GM19193 (cell line): ENCODE measurements around the gene KCNK5.

Experiments
- POLR2A ChIP-seq: IDR thresholded peaks from 4 replicates; pipeline ENCODE4 v1.6.1; 2011; ENCODE audit not compliant: insufficient read depth, insufficient read length; ENCODE audit errors: extremely low read depth

Gene KCNK5

DNA sequence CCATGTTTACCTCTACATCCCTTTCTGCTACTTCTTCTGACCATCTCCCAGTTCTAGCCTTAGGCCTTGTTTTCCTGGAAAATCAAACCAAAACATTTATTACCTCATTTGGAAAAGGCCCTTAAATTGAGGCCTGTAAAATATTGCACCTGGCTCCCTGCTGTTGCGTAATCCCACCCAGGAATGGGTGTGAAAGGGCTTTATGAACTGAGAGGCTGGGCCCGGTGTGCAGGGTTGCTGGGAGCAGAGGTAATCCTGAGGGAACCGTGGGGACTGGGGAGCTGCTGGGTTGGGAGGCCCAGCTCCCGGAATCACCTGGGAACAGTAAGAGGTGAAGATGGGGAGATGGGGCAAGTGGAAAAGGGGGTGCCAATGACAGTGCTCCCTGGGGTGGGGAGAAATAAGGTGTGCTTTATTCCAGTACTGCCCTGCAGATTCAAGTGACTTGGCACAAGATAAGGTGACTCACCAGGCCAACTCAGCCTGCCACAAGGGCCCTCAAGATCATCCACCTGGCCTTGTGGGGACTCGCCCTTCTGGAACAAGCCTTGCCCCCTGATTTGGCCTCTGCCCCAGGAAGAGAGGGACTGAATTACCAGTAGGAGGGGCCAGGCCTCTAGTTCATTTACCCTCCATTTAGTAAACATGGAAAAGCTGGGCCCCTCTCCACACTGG lies 44.2 kb downstream of the KCNK5 start:
- TF ChIP-seq POLR2A, result no peak

DNA sequence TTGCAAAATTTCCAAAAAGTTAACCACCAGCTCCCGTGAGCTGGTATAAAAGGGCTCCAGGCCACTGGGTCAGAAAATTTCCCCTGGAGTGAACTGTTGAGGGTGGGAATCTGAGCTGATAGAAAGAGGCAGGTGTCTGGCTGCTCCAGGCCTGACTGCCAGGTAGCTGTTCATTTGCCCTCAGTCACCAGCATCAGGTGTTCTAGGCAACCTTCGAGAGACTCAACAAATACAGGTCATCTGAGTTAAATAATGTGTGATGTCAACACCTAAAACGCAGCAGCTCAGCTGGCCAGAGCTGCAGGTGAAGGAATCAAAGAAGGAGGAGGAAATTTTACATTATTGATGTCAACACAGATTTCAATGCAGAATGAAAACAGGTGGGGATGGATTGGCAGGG lies 46.7 kb downstream of the KCNK5 start:
- TF ChIP-seq POLR2A, result no peak

DNA sequence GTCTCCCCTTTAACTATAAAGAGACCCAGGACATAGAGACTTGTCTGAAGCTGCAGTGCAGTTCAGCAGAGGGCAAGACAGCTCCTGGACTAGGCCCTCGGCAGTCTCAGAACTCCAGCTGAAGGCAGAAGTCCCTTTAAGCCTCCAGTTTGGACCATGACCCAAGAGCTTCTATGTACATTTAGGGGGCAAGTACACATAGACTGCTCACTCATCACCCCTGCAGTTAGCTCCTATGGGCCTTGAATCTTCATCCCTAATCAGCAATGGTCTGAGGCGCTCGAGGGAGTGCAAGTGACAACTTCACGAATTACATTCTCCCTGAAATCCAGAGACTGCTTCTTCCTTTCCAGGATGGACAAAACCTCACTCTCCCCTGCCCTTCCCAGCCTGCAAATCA lies 47.4 kb downstream of the KCNK5 start:
- TF ChIP-seq POLR2A, result no peak

DNA sequence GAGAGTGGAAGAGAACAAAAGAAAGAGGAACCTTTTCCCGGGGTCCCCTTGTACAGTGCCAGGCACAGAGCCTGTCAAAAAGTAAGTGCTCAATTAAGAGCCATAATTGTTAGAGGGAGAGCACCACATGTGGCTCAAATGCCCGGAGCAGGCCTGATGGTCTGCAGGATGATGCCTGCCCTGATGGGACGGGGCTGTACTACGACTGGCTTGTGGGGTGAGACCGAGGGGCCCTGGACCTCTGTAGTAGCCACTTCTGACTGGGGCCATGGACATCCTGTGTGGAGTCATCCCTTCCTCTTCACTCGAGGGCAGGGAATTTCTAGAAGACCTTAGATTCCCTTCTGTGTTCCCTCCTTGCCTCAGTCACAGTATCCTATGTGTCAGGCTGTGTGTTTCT lies 47.9 kb downstream of the KCNK5 start:
- no peak for TF ChIP-seq POLR2A

DNA sequence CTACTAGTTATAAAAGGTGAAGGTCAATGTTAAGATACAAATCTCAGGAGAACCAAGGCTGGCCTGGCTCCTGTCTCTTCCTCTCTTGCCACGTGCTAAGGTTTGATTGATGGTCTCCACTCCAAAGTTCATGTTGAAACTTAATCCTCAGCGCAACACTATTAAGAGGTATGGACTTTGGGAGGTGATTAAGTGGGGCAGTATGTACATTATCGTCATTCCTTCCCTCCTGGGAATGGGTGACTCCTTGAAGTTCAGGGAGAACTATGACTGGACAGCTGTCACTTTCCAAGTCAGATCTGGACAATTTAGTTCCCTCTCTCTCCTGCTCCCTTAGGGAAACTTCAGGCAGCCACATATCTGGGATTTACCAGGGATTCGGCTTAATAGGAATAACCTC lies 50.5 kb downstream of the KCNK5 start:
- no peak for TF ChIP-seq POLR2A

DNA sequence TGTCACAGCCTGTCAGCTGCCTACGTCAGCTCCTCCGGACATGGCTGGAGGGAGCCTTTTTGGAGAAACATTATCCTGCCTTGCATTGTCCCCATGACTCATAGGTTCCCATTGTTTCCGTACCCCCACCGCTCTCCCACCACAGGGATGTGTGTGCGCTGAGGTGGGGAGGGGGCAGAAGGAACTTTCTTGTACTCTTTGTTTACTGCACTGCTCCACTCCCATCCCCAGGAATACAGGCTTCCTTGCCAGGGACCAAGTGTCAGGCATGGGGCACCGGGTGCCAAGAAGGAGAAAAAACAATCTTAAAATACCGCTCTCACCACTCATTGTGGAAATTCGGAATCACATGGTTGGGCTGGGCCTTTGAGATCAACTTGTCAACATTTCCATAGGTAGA lies 51.0 kb downstream of the KCNK5 start:
- TF ChIP-seq POLR2A, result no peak

DNA sequence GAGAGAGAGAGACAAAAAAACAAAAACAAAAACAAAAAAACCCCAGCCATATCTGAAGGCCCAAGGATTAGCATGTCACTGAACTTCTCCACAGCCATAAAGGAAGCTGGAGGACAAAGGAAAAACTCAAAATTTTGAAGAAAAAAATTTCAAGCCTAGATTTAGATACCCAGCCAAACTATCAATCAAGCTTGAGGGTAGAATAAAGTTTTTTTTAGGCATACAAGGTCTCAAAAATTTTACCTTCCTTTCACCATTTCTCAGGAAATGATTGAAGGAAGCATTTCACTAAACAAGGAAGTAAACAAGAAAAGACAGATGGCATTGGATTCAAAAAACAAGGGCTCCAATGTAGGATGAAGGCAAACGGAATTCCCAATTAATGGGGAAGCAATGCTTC lies 52.1 kb downstream of the KCNK5 start:
- TF ChIP-seq POLR2A, result no peak

DNA sequence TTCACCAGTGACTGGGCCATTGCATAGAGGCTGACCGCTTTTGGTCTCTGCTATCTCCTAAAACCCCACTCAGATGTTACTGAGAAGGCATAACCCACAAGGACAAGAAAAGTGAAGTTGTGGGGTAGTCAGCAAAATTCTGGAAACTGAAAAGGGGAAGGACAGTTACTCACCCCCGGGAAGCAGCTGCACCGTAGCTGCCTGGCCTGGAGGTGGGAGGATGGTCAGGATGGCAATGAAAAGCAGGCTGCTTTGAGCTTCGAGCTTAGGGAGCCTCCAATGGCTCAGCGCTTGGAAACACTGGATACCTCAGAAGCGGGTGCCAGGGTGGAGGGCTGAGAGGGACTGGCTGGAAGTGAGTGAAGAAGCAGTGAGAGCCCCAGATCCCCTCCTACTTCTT lies 56.0 kb downstream of the KCNK5 start:
- no peak for TF ChIP-seq POLR2A

DNA sequence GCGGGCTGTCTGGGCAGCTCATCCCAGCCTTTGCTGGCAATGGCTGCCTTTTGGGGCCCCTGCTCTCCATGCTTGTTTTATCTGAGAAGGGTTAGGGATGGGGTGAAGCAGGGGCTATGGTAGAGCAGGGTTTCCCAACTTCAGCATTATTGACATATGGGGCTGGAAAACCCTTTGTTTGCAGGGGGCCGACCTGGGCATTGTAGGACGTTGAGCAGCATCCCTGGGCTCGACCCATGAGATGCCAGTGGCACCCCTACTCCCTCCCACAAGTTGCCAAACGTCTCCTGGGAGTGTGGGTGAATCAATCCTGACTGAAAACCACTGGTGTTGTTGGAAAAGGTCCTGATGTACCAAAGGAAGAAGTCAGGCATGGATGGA lies 56.9 kb downstream of the KCNK5 start:
- TF ChIP-seq POLR2A, result no peak

DNA sequence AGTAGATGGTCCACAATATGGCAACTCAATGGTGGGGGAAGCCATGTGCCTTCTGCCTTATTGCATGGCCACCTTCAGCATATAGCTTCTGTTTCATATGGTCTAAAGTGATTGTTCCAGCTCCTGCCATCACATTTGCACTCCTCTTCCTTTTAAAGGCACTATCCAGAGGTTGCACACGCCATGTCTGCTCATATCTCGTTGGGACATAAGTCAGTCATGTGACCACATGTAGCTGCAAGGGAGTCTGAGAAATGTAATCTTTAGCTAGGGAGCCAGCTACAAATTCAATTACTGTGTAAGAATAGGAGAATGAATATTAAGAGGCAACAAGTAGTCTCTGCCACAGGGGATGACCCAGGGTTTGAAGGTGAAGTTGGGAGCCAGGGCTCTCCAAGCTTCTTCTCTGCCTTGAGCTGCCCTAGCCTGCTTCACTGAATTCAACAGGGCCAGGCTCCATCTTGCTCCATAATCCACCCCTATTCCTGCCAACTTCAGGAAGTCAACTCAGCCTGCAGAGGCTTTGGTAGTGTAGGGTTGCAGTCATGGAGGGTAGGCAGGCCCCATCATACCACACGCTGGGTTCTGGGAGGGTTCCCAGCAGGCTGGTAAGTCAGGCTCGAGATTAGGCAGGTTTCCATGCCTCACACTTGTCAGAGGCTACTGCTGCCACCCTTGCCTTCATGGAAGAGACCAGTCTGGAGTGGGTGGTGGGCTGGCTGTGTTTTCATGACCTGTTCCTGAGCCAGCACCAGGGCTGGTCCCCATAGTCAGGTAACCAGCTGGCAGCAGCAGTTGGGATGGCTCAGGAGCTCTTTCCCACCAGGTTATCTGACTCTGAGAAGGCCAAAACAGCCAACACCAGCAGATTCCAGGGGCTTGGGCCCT lies 57.5 kb downstream of the KCNK5 start:
- no peak for TF ChIP-seq POLR2A

DNA sequence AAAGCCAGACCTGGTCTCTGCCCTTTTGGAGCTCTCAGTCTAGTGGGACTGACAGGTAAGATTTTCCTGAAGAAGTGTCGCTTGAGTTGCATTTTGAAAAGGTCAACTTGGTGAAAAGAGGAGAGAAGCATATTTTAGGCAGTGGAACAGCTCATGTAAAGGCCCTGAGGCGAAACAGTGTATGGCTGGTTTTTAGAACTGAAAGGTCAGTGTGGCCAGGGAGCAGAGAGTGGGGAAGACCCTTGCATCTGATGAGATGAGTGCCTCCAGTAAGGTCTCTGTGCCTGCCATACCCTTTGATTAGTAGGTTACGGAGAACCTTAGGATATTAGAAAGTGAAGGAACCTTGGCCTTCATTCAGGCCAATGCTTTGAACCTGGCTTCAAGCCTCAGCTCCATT lies 58.4 kb downstream of the KCNK5 start:
- no peak for TF ChIP-seq POLR2A

DNA sequence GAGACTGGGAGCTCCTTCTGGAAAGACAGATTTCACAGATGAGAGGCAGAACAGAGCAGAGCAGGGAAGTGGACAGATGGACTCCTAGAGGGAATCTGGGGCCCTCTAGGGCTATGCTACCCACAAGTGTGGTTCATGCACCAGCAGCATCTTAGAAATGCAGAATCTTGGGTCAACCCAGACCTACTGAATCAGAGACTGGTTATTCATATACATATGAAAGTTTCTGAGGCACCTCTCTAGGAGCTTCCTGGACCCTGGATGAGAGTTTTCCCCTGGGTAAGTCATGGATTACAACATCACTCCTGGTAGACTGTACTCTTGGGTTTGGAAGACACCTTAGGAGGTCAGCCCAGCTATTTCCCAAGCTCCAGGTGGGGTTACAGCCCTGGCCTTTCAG lies 58.9 kb downstream of the KCNK5 start:
- no peak for TF ChIP-seq POLR2A

DNA sequence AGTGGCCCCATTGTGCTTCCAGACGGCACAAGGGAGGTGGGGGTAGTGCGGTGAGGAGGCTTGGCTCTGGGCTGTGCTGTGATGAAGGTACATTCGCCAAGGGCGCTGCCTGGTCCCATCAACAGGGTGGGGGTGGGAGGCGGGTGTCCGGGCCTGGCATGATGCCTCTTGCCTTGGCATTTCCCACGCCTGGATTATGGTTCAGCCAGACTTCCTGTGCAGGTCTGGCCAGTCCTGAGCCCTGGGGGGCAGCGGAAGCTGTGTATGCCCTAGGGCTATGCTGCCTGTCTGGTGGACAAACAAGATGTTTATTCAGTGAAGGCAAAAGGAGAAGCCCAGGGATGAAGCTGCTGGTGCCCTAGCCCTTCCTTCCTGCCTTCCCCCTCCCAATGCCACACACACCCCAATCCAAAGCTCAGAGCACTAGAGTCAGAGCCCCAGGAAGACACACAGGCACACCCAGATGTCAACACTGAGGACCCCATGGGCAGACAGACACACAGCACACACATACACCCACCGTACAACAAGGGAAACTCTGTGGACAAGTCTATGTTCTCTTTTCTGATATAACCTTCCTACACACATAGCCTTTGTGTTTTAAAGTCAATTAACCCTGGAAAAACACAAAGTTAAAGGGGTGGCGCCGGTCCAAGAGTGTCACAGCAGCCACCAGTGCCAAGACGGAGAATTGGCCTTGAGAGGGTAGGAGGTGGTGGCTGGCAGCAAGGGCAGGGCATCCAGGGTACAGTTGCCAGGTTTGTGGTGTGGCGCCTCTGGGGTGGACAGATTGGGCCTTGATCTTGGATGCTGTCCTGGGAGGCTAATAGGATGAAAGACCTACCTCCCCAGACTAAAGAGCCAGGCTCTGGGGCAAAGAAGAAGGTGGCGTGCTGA lies 59.6 kb downstream of the KCNK5 start:
- TF ChIP-seq POLR2A, result no peak

DNA sequence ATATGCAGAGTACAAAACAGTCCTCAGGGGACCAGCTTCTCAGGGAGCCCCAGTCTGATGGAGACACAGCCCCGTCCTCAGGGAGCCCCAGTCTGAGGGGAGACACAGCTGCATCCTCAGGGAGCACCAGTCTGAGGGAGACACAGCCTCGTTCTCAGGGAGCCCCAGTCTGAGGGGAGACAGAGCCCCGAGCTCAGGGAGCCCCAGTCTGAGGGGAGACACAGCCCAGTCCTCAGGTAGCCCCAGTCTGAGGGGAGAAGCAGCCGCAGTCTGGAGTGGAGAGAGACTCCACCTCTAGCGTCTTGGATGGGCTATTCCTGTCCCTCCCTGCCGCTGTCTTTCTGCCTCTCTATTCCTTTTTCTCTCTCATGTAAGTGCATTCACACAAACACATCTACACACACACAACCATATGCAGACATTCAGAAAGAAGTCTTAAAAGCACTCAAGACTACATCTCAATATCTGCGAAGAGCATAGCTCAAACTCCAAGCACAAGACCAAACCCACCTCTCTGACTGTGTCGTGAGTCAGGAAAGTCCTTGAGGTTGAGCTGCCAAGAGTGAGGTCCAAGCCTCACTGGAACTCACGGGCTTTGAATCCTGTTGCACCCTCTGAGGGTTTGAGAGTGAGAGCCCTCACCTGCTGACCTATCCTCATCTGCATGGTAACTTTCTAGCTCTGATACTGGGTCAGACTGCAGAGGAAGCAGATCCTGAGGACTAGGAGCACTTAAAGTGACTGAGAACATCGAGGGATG lies 61.2 kb downstream of the KCNK5 start:
- TF ChIP-seq POLR2A, result no peak

DNA sequence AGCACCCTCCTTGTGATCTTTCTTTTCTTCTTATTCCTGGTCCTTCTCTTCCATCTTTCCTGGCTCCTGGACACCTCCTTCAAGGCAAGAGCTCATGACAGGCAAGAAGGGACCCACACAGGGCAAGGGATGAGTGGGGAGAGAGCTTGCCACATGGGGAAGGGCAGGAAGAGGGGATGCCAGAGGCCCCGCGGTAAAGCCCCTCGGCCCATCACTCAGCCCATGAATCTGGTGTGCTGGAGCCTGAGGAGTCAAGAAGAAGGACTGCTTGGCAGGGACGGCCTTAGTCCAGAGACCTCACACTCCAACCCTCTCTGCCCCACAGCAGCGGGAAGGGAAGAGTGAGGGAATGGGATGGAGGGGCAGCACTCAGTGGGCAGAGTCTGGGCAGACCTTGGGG lies 62.0 kb downstream of the KCNK5 start:
- TF ChIP-seq POLR2A, result no peak

DNA sequence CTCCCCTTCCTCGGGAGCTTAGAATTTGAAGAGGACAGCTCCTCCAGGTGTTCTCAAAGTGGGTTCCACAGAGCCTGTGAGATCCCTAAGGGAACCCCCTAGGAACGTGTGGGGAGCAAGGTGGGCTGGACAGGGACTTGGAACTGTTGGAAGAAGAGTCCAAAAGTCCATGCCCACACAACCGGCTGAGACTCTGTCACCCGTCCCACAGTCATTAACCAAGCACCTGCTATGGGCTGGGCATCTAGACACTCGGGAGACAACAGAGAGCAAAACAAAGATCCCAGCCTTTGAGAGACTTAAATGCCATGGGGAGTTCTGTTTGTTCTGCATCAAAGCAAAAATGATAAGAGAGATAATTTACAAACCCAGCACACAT lies 62.4 kb downstream of the KCNK5 start:
- no peak for TF ChIP-seq POLR2A
